Natural killer cell treated with Interleukin-12 subunit alpha and Interleukin-12 subunit beta and Interleukin-15 and Interleukin-18, amount 100 ng/mL, for 72 hours (primary cell): ENCODE results near the gene PAEP. TPM values are rescaled to one million over a fixed set of nuclear protein-coding genes. Genes with fewer than 3 reads are reported as not detected.

Experiments used
- ATAC-seq, 2 donors: fragments of 150-1000 bp; cut with Tn5 transposase in 1 of 2; sonication (Bioruptor Pico), chemical (Tn5 transposase) in 1 of 2; 2 replicates each; pipeline ENCODE4 v1.10.0; 2021
- DNase-seq: peaks from one replicate; pipeline ENCODE4 v3.0.0; 2022; ENCODE audit warnings: low spot score
- H3K27ac Mint-ChIP-seq, 2 donors: 1 replicate in 1 of 2; 2 replicates in 1 of 2; pipeline ENCODE4 v1.8.0; 2022; ENCODE audit warnings: mixed read lengths in 2 of 2, mild to moderate bottlenecking in 1 of 2, moderate library complexity in 1 of 2
- H3K27me3 Mint-ChIP-seq, 2 donors: 1 replicate in 1 of 2; 2 replicates in 1 of 2; pipeline ENCODE4 v1.8.0; 2022; ENCODE audit warnings: mixed read lengths in 2 of 2
- H3K36me3 Mint-ChIP-seq: one replicate; pipeline ENCODE4 v1.8.0; 2022; ENCODE audit warnings: mixed read lengths
- H3K4me1 Mint-ChIP-seq, 2 donors: 1 replicate in 1 of 2; 2 replicates in 1 of 2; pipeline ENCODE4 v1.8.0; 2022; ENCODE audit warnings: low read depth in 2 of 2, mixed read lengths in 2 of 2, mild to moderate bottlenecking in 1 of 2
- H3K4me3 Mint-ChIP-seq: one replicate; pipeline ENCODE4 v1.8.0; 2022; ENCODE audit warnings: mixed read lengths
- H3K9me3 Mint-ChIP-seq: 2 replicates; pipeline ENCODE4 v1.8.0; 2022; ENCODE audit warnings: mixed read lengths
- total RNA-seq, 2 donors: library from RNA; stranded (reverse); gene quantifications; one replicate each; pipeline ENCODE4 v1.2.3, GENCODE V29; 2022

PAEP gene
- total RNA-seq, 2 donors from 2014 or later = not detected

GRCh38 chr9:135581636-135582426 lies 20.3 kb downstream of the PAEP start:
- Mint-ChIP-seq H3K4me1 (no peaks in the 10 kb centered on the region), H3K9me3 (no peaks in the 10 kb centered on the region), H3K27me3 (peaks cover 0 to 3% of the 10 kb centered on the region in 2 donors), H3K4me3 (no peak overlapping the region), H3K36me3 (no peaks in the 10 kb centered on the region), H3K27ac (no peak overlapping the region)
- no peak for ATAC-seq
- DNase-seq = peak; percentile 44

GRCh38 chr9:135582541-135582940 lies 21.0 kb downstream of the PAEP start:
- H3K4me1 Mint-ChIP-seq = no peaks in the 10 kb centered on the region
- peaks cover 0 to 3% of the 10 kb centered on the region in 2 donors for H3K27me3 Mint-ChIP-seq
- H3K27ac Mint-ChIP-seq = no peak overlapping the region
- H3K36me3 Mint-ChIP-seq = no peaks in the 10 kb centered on the region
- H3K9me3 Mint-ChIP-seq = no peaks in the 10 kb centered on the region
- ATAC-seq (no peak), DNase-seq (peak; percentile 34)
- no peak overlapping the region for H3K4me3 Mint-ChIP-seq

GRCh38 chr9:135582966-135583687 lies 21.6 kb downstream of the PAEP start:
- ATAC-seq (peak in 1 of 2 donors; percentile 10), DNase-seq (peak; percentile 50)
- H3K27me3 Mint-ChIP-seq = peaks cover 0 to 3% of the 10 kb centered on the region in 2 donors
- no peaks in the 10 kb centered on the region for H3K4me1 Mint-ChIP-seq
- no peaks in the 10 kb centered on the region for H3K36me3 Mint-ChIP-seq
- H3K9me3 Mint-ChIP-seq = no peaks in the 10 kb centered on the region
- no peak overlapping the region for H3K27ac Mint-ChIP-seq
- H3K4me3 Mint-ChIP-seq = no peak overlapping the region

GRCh38 chr9:135583688-135584011 lies 22.1 kb downstream of the PAEP start:
- H3K27me3 Mint-ChIP-seq = peaks cover 0 to 3% of the 10 kb centered on the region in 2 donors
- H3K36me3 Mint-ChIP-seq = no peaks in the 10 kb centered on the region
- ATAC-seq (no peak), DNase-seq (peak; percentile 44)
- H3K27ac Mint-ChIP-seq = no peak overlapping the region
- H3K4me1 Mint-ChIP-seq = no peaks in the 10 kb centered on the region
- H3K4me3 Mint-ChIP-seq = no peak overlapping the region
- H3K9me3 Mint-ChIP-seq = no peaks in the 10 kb centered on the region

GRCh38 chr9:135584371-135584770 lies 22.8 kb downstream of the PAEP start:
- no peak for ATAC-seq
- no peak overlapping the region for H3K27ac Mint-ChIP-seq
- peaks cover 0 to 3% of the 10 kb centered on the region in 2 donors for H3K27me3 Mint-ChIP-seq
- peak; percentile 47 for DNase-seq
- no peaks in the 10 kb centered on the region for H3K4me1 Mint-ChIP-seq
- no peaks in the 10 kb centered on the region for H3K36me3 Mint-ChIP-seq
- H3K9me3 Mint-ChIP-seq = no peaks in the 10 kb centered on the region
- H3K4me3 Mint-ChIP-seq = no peak overlapping the region

GRCh38 chr9:135584934-135585333 lies 23.4 kb downstream of the PAEP start:
- Mint-ChIP-seq H3K4me1 (no peaks in the 10 kb centered on the region), H3K4me3 (no peak overlapping the region), H3K27me3 (peaks cover 0 to 5% of the 10 kb centered on the region in 2 donors), H3K36me3 (no peaks in the 10 kb centered on the region), H3K27ac (no peak overlapping the region), H3K9me3 (no peaks in the 10 kb centered on the region)
- DNase-seq (peak; percentile 18), ATAC-seq (no peak)

GRCh38 chr9:135586601-135587109 lies 25.1 kb downstream of the PAEP start:
- H3K27me3 Mint-ChIP-seq = peaks cover 0 to 2% of the 10 kb centered on the region in 2 donors
- no peak for ATAC-seq
- no peaks in the 10 kb centered on the region for H3K4me1 Mint-ChIP-seq
- H3K36me3 Mint-ChIP-seq = no peaks in the 10 kb centered on the region
- H3K4me3 Mint-ChIP-seq = no peak overlapping the region
- DNase-seq = peak; percentile 49
- H3K27ac Mint-ChIP-seq = no peak overlapping the region
- H3K9me3 Mint-ChIP-seq = no peaks in the 10 kb centered on the region

- ATAC-seq = no peak
- H3K4me1 Mint-ChIP-seq = no peaks in the 10 kb centered on the region
- peaks cover 0 to 2% of the 10 kb centered on the region in 2 donors for H3K27me3 Mint-ChIP-seq
- DNase-seq = no peak
- H3K27ac Mint-ChIP-seq = no peak overlapping the region
- no peak overlapping the region for H3K4me3 Mint-ChIP-seq
- no peaks in the 10 kb centered on the region for H3K36me3 Mint-ChIP-seq
- H3K9me3 Mint-ChIP-seq = no peaks in the 10 kb centered on the region
Measured at GRCh38 chr9:135587658-135588057, 26.1 kb downstream of the PAEP start.

- Mint-ChIP-seq H3K27me3 (peaks cover 4% of the 10 kb centered on the region in 2 donors), H3K4me1 (no peaks in the 10 kb centered on the region), H3K9me3 (no peaks in the 10 kb centered on the region), H3K36me3 (no peaks in the 10 kb centered on the region), H3K4me3 (no peak overlapping the region), H3K27ac (no peak overlapping the region)
- DNase-seq (peak; percentile 51), ATAC-seq (no peak)
Measured at GRCh38 chr9:135588371-135588770, 26.8 kb downstream of the PAEP start.

- Mint-ChIP-seq H3K36me3 (no peaks in the 10 kb centered on the region), H3K27me3 (peaks cover 7 to 8% of the 10 kb centered on the region in 2 donors), H3K4me1 (no peaks in the 10 kb centered on the region), H3K9me3 (no peaks in the 10 kb centered on the region), H3K4me3 (no peak overlapping the region), H3K27ac (no peak overlapping the region)
- ATAC-seq (peak in 1 of 2 donors; percentile 17), DNase-seq (peak; percentile 53)
Measured at GRCh38 chr9:135588886-135589595, 27.5 kb downstream of the PAEP start.

- no peaks in the 10 kb centered on the region for H3K4me1 Mint-ChIP-seq
- no peak for ATAC-seq
- no peak overlapping the region for H3K27ac Mint-ChIP-seq
- H3K36me3 Mint-ChIP-seq = no peaks in the 10 kb centered on the region
- DNase-seq = peak; percentile 45
- peaks cover 7 to 8% of the 10 kb centered on the region in 2 donors for H3K27me3 Mint-ChIP-seq
- H3K4me3 Mint-ChIP-seq = no peak overlapping the region
- H3K9me3 Mint-ChIP-seq = no peaks in the 10 kb centered on the region
Measured at GRCh38 chr9:135589596-135590485, 28.3 kb downstream of the PAEP start.

GRCh38 chr9:135590486-135591079 lies 29.0 kb downstream of the PAEP start:
- H3K27me3 Mint-ChIP-seq = peaks cover 7 to 8% of the 10 kb centered on the region in 2 donors
- no peaks in the 10 kb centered on the region for H3K9me3 Mint-ChIP-seq
- H3K4me1 Mint-ChIP-seq = no peaks in the 10 kb centered on the region
- no peaks in the 10 kb centered on the region for H3K36me3 Mint-ChIP-seq
- H3K4me3 Mint-ChIP-seq = no peak overlapping the region
- no peak overlapping the region for H3K27ac Mint-ChIP-seq
- DNase-seq (peak; percentile 41), ATAC-seq (no peak)
